ENCODE results near the gene COL8A2.

Gene COL8A2

DNA sequence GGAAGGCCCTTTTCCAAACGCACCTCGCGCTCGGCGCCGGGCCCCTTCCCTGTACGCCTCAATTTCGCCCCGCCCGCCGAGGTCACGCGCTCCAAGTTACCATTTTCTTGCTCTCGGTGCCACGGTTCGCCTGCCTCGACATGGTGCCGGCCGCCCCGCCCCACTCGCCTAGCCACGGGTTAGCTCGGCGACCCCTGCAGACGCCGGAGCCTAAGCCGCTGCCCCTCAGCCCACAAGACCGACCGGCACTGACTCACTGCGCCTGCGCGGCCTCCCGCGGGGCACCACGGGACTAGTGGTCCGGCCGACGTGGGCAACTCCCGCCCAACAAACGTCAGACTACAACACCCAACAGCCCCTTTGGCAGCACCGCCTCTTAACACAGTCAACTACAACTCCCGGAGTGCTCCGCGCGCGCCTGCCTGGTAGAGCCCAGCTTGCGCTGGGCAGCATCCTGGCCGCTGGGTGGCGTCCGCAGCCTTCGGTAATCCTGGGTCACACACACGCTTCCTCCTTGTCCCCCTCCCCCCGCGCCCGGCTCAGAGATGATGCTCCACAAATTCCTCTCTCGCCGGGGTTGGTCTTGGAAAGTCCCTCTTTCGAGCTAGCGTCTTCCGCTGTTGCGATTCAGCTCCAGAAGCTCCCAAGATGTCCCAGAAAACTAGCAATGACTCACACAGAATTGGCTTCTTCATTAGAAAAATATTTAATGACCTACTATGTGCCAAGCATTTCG, 24.4 kb upstream of the COL8A2 start, which contains the start of gene TRAPPC3:
TRAPPC3 (minus strand) TSS at position 250 of the 736 bp plus-strand sequence; CDS start at position 142, 108 bp downstream.
- ChIA-PET POLR2A (interaction anchor here (0.6 to 3.8 kb wide), 27 partner anchors 9 to 341 kb away, joined by 3 to 28 read pairs (median 4); partner anchors contain the start of genes AGO4, LSM10, MRPS15 and OSCP1), CTCF (interaction anchor here (0.6 to 4.4 kb wide), 50 partner anchors 10 to 590 kb away, joined by 3 to 132 read pairs (median 5); partner anchors contain the start of genes AGO1 and THRAP3)
- Histone ChIP-seq H3K36me3 (ENCODE audit: control insufficient read depth in 2 of 2, insufficient read depth in 1 of 2, low read length in 2 of 2) (peaks cover 0 to 17% of the 10 kb centered on the region in 2 experiments; a peak in 1 of 3 replicates), H3K4me1 (ENCODE audit: control insufficient read depth, insufficient read depth, low read length) (no peaks in the 10 kb centered on the region), H3K27ac (ENCODE audit: extremely low read depth, low read depth, low read length) (peak within 1 kb of the TSS; percentile 61; the same call in 1 of the 2 replicates), H3K9me3 (ENCODE audit: control insufficient read depth, insufficient read depth, low read depth, low read length) (no peaks in the 10 kb centered on the region), H3K4me3 (ENCODE audit: low read depth, low read length) (peak within 1 kb of the TSS; percentile 90)
- TF ChIP-seq ZNF792 (tag by site-specific recombination; IDR thresholded peaks at IDR 0.05) (no peak), ZNF426 (tag by site-specific recombination; IDR thresholded peaks at IDR 0.05) (no peak), ZSCAN16 (tag by site-specific recombination; IDR thresholded peaks at IDR 0.05) (no peak), ZNF664 (tag by site-specific recombination; IDR thresholded peaks at IDR 0.05) (no peak), ZNF548 (tag by site-specific recombination; IDR thresholded peaks at IDR 0.05) (no peak), ZNF488 (tag by site-specific recombination; IDR thresholded peaks at IDR 0.05) (no peak), HOXD13 (CRISPR knock-in tag; IDR thresholded peaks at IDR 0.05; ENCODE audit: borderline replicate concordance) (no peak), ZNF174 (tag by site-specific recombination; IDR thresholded peaks at IDR 0.05) (no peak), ZNF624 (tag by site-specific recombination; IDR thresholded peaks at IDR 0.05) (no peak), ZNF2 (tag by site-specific recombination; IDR thresholded peaks at IDR 0.05) (peak; percentile 51; the same call in 1 of the 2 replicates), ZNF785 (tag by site-specific recombination; IDR thresholded peaks at IDR 0.05) (no peak), SCRT1 (tag by site-specific recombination; IDR thresholded peaks at IDR 0.05; ENCODE audit: borderline replicate concordance) (no peak), ZNF626 (tag by site-specific recombination; IDR thresholded peaks at IDR 0.05) (no peak), KLF10 (tag by site-specific recombination; IDR thresholded peaks at IDR 0.05) (peak; percentile 67; the same call in 1 of the 2 replicates), GLIS2 (tag by site-specific recombination; IDR thresholded peaks at IDR 0.05) (peak; percentile 89), OSR2 (tag by site-specific recombination; IDR thresholded peaks at IDR 0.05) (no peak), ZBTB48 (tag by site-specific recombination; IDR thresholded peaks at IDR 0.05) (peak; percentile 89), ZNF112 (tag by site-specific recombination; IDR thresholded peaks at IDR 0.05) (no peak), ZNF302 (tag by site-specific recombination; IDR thresholded peaks at IDR 0.05; ENCODE audit: low read depth) (no peak), ZNF37A (tag by site-specific recombination; IDR thresholded peaks at IDR 0.05) (no peak), ZNF544 (tag by site-specific recombination; IDR thresholded peaks at IDR 0.05) (no peak), ZNF184 (tag by site-specific recombination; IDR thresholded peaks at IDR 0.05) (peak; percentile 72; the same call in 1 of the 2 replicates), ZSCAN5A (tag by site-specific recombination; IDR thresholded peaks at IDR 0.05) (no peak; the same call in 1 of the 2 replicates), CTCF (tag by site-specific recombination; IDR thresholded peaks at IDR 0.05) (peak; percentile 99), ZNF24 (tag by site-specific recombination; IDR thresholded peaks at IDR 0.05) (peak; percentile 63; the same call in 1 of the 2 replicates), ZNF341 (tag by site-specific recombination; IDR thresholded peaks at IDR 0.05; ENCODE audit: low read depth) (peak; percentile 80), ZSCAN4 (tag by site-specific recombination; IDR thresholded peaks at IDR 0.05) (peak; percentile 42; the same call in 1 of the 2 replicates)
- TF ChIP-seq, protein P1, sequence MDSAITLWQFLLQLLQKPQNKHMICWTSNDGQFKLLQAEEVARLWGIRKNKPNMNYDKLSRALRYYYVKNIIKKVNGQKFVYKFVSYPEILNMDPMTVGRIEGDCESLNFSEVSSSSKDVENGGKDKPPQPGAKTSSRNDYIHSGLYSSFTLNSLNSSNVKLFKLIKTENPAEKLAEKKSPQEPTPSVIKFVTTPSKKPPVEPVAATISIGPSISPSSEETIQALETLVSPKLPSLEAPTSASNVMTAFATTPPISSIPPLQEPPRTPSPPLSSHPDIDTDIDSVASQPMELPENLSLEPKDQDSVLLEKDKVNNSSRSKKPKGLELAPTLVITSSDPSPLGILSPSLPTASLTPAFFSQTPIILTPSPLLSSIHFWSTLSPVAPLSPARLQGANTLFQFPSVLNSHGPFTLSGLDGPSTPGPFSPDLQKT (IDR thresholded peaks at IDR 0.05; ENCODE audit: borderline replicate concordance, low read depth, low read length), result no peak
- TF ChIP-seq, protein P2, sequence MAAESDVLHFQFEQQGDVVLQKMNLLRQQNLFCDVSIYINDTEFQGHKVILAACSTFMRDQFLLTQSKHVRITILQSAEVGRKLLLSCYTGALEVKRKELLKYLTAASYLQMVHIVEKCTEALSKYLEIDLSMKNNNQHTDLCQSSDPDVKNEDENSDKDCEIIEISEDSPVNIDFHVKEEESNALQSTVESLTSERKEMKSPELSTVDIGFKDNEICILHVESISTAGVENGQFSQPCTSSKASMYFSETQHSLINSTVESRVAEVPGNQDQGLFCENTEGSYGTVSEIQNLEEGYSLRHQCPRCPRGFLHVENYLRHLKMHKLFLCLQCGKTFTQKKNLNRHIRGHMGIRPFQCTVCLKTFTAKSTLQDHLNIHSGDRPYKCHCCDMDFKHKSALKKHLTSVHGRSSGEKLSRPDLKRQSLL (tag by site-specific recombination; IDR thresholded peaks at IDR 0.05), result peak; percentile 50; the same call in 1 of the 2 replicates
- TF ChIP-seq, protein P3, sequence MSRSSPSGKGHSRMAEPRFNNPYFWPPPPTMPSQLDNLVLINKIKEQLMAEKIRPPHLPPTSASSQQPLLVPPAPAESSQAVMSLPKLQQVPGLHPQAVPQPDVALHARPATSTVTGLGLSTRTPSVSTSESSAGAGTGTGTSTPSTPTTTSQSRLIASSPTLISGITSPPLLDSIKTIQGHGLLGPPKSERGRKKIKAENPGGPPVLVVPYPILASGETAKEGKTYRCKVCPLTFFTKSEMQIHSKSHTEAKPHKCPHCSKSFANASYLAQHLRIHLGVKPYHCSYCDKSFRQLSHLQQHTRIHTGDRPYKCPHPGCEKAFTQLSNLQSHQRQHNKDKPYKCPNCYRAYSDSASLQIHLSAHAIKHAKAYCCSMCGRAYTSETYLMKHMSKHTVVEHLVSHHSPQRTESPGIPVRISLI (tag by site-specific recombination; IDR thresholded peaks at IDR 0.05), result no peak
